ENCODE data around the gene ABCA9. TPM values are rescaled to one million over a fixed set of nuclear protein-coding genes. Genes with fewer than 3 reads are reported as not detected.
"Not testable (repeated sequence)": the region's sequence is repeated elsewhere in the genome, so short reads cannot be mapped to it uniquely, and the experiment has no call there.

The ABCA9 gene
- total RNA-seq, 2 donors from 2014 or later: not detected

- H3K27ac Mint-ChIP-seq; DNase-seq (ENCODE audit: low spot score in 2 of 2); ATAC-seq: not testable (repeated sequence)
- Mint-ChIP-seq H3K9me3 (peaks cover 5 to 32% of the 10 kb centered on the region in 2 donors), H3K36me3 (peaks cover 0 to 35% of the 10 kb centered on the region in 2 donors)
Observed at GRCh38 chr17:69072803-69073256, 12.1 kb upstream of the ABCA9 start.

- H3K36me3 Mint-ChIP-seq: peaks cover 0 to 23% of the 10 kb centered on the region in 2 donors
Observed at GRCh38 chr17:69071233-69071586, 10.5 kb upstream of the ABCA9 start.

GRCh38 chr17:69070378-69071232 is 9.9 kb upstream of the ABCA9 start:
- not testable (repeated sequence) for H3K27ac Mint-ChIP-seq; DNase-seq (ENCODE audit: low spot score in 2 of 2)

More at GRCh38 chr17:69071233-69071586, 10.5 kb upstream of the ABCA9 start:
- not testable (repeated sequence) for ATAC-seq; DNase-seq (ENCODE audit: low spot score in 2 of 2); H3K27ac Mint-ChIP-seq
- peaks cover 0 to 26% of the 10 kb centered on the region in 2 donors for H3K9me3 Mint-ChIP-seq

GRCh38 chr17:69069226-69069750 is 8.6 kb upstream of the ABCA9 start:
- ATAC-seq (no peak), DNase-seq (ENCODE audit: low spot score in 2 of 2) (no peak)
- peaks cover 4 to 22% of the 10 kb centered on the region in 2 donors for H3K9me3 Mint-ChIP-seq

More at GRCh38 chr17:69070378-69071232, 9.9 kb upstream of the ABCA9 start:
- Mint-ChIP-seq H3K36me3 (peaks cover 0 to 23% of the 10 kb centered on the region in 2 donors), H3K9me3 (peaks cover under 1 to 26% of the 10 kb centered on the region in 2 donors)
- not testable (repeated sequence) for ATAC-seq

GRCh38 chr17:69067274-69068047 is 6.7 kb upstream of the ABCA9 start:
- ATAC-seq (no peak), DNase-seq (ENCODE audit: low spot score in 2 of 2) (no peak)
- Mint-ChIP-seq H3K36me3 (peaks cover 0 to 13% of the 10 kb centered on the region in 2 donors), H3K27ac (no peak overlapping the region), H3K9me3 (peaks cover 4 to 11% of the 10 kb centered on the region in 2 donors)

More at GRCh38 chr17:69069226-69069750, 8.6 kb upstream of the ABCA9 start:
- Mint-ChIP-seq H3K36me3 (peaks cover 0 to 23% of the 10 kb centered on the region in 2 donors), H3K27ac (no peak overlapping the region)

GRCh38 chr17:69066482-69066881 is 5.8 kb upstream of the ABCA9 start:
- Mint-ChIP-seq H3K9me3 (peaks cover 4% of the 10 kb centered on the region in 2 donors), H3K36me3 (peaks cover 0 to 5% of the 10 kb centered on the region in 2 donors), H3K27ac (no peak overlapping the region)
- DNase-seq (ENCODE audit: low spot score in 2 of 2) (no peak), ATAC-seq (no peak)

- Mint-ChIP-seq H3K9me3 (peaks cover 0 to 4% of the 10 kb centered on the region in 2 donors), H3K27ac (no peak overlapping the region), H3K36me3 (no peaks in the 10 kb centered on the region)
- no peak for ATAC-seq
- no peak for DNase-seq (ENCODE audit: low spot score in 2 of 2)
Observed at GRCh38 chr17:69065113-69065512, 4.4 kb upstream of the ABCA9 start.

GRCh38 chr17:69064476-69064875 is 3.7 kb upstream of the ABCA9 start:
- Mint-ChIP-seq H3K36me3 (no peaks in the 10 kb centered on the region), H3K9me3 (peaks cover 0 to 4% of the 10 kb centered on the region in 2 donors), H3K27ac (no peak overlapping the region)
- DNase-seq (ENCODE audit: low spot score in 2 of 2): no peak
- no peak for ATAC-seq

- Mint-ChIP-seq H3K9me3 (peaks cover 2 to 7% of the 10 kb centered on the region in 2 donors), H3K36me3 (no peaks in the 10 kb centered on the region), H3K27ac (no peak overlapping the region)
- DNase-seq (ENCODE audit: low spot score in 2 of 2) (no peak), ATAC-seq (no peak)
Observed at GRCh38 chr17:69064001-69064400, 3.3 kb upstream of the ABCA9 start.

- Mint-ChIP-seq H3K9me3 (peaks cover 5 to 8% of the 10 kb centered on the region in 2 donors), H3K36me3 (no peaks in the 10 kb centered on the region), H3K27ac (no peak overlapping the region)
- no peak for ATAC-seq
- no peak for DNase-seq (ENCODE audit: low spot score in 2 of 2)
Observed at GRCh38 chr17:69062860-69063581, 2.3 kb upstream of the ABCA9 start.

GRCh38 chr17:69061721-69062556 is 1.2 kb upstream of the ABCA9 start:
- H3K27ac Mint-ChIP-seq: no peak overlapping the region
- no peak for ATAC-seq
- peaks cover 5 to 8% of the 10 kb centered on the region in 2 donors for H3K9me3 Mint-ChIP-seq
- DNase-seq (ENCODE audit: low spot score in 2 of 2): no peak
- no peaks in the 10 kb centered on the region for H3K36me3 Mint-ChIP-seq

- no peak for DNase-seq (ENCODE audit: low spot score in 2 of 2)
- H3K36me3 Mint-ChIP-seq: peaks cover 0 to 5% of the 10 kb centered on the region in 2 donors
- peaks cover 8 to 15% of the 10 kb centered on the region in 2 donors for H3K9me3 Mint-ChIP-seq
- H3K27ac Mint-ChIP-seq: no peak overlapping the region
- ATAC-seq: no peak
Observed at GRCh38 chr17:69059458-69060175, 1.1 kb downstream of the ABCA9 start.

- H3K9me3 Mint-ChIP-seq: peaks cover 8 to 21% of the 10 kb centered on the region in 2 donors
- ATAC-seq: no peak
- no peak overlapping the region for H3K27ac Mint-ChIP-seq
- peaks cover 0 to 5% of the 10 kb centered on the region in 2 donors for H3K36me3 Mint-ChIP-seq
- DNase-seq (ENCODE audit: low spot score in 2 of 2): no peak
Observed at GRCh38 chr17:69058165-69058564, 2.6 kb downstream of the ABCA9 start.

GRCh38 chr17:69057280-69057679 is 3.4 kb downstream of the ABCA9 start:
- DNase-seq (ENCODE audit: low spot score in 2 of 2) (no peak), ATAC-seq (no peak)
- Mint-ChIP-seq H3K36me3 (peaks cover 0 to 5% of the 10 kb centered on the region in 2 donors), H3K27ac (no peak overlapping the region), H3K9me3 (peaks cover 8 to 23% of the 10 kb centered on the region in 2 donors)

Data from activated naive CD4-positive, alpha-beta T cell treated with anti-CD3 and anti-CD28 coated beads, Interleukin-2, amount 50 U/mL, for 72 hours (primary cell).